Ectodermal cell (in vitro differentiated cells): ENCODE data around the gene PRRT3.
A peak's percentile ranks its signal among the peaks of the same experiment; 100 is the strongest.
"Not testable (repeated sequence)": the region's sequence is repeated elsewhere in the genome, so short reads cannot be mapped to it uniquely, and the experiment has no call there.

Experiments
- H3K27ac ChIP-seq: 2 replicates; pipeline ENCODE4 v1.7.0; 2013; ENCODE audit warnings: mild to moderate bottlenecking, low read depth, low read length; ENCODE audit not compliant: insufficient read depth, poor library complexity, severe bottlenecking
- H3K27me3 ChIP-seq: 2 replicates; pipeline ENCODE4 v1.7.0; 2013; ENCODE audit warnings: mild to moderate bottlenecking, low read length; ENCODE audit not compliant: insufficient read depth, control insufficient read depth, poor library complexity, severe bottlenecking
- H3K36me3 ChIP-seq: one replicate; pipeline ENCODE4 v1.7.0; 2013; ENCODE audit warnings: low read length; ENCODE audit not compliant: control insufficient read depth, insufficient read depth
- H3K4me1 ChIP-seq: one replicate; pipeline ENCODE4 v1.7.0; 2013; ENCODE audit warnings: low read length; ENCODE audit not compliant: control insufficient read depth, insufficient read depth
- H3K4me3 ChIP-seq: 2 replicates; pipeline ENCODE4 v1.7.0; 2013; ENCODE audit warnings: low read depth, low read length, control low read depth; ENCODE audit not compliant: insufficient read depth
- H3K9me3 ChIP-seq: 2 replicates; pipeline ENCODE4 v1.7.0; 2013; ENCODE audit warnings: mild to moderate bottlenecking, low read length, moderate library complexity; ENCODE audit not compliant: control insufficient read depth
- WGBS, 2 experiments: methylation state at CpG; one replicate each; pipeline ENCODE4 v1.1.7; 2013; ENCODE audit warnings: missing lambda C conversion rate in 2 of 2; 5-methylcytosine and 5-hydroxymethylcytosine counted together

The PRRT3 gene

GRCh38 chr3:9947025-9947995 lies 4.9 kb downstream of the PRRT3 start:
- Histone ChIP-seq H3K27ac (no peak overlapping the region), H3K27me3 (peaks cover 3% of the 10 kb centered on the region), H3K9me3 (no peaks in the 10 kb centered on the region), H3K36me3 (peaks cover 4% of the 10 kb centered on the region), H3K4me3 (peak overlapping the region; percentile 67), H3K4me1 (no peaks in the 10 kb centered on the region)
- 80% methylated on average over 85 to 86 of the region's 86 CpGs for WGBS, 2 experiments

GRCh38 chr3:9946112-9947024 lies 5.8 kb downstream of the PRRT3 start:
- Histone ChIP-seq H3K4me3 (peak overlapping the region; percentile 67), H3K4me1 (no peaks in the 10 kb centered on the region), H3K27me3 (peaks cover 3% of the 10 kb centered on the region), H3K9me3 (no peaks in the 10 kb centered on the region), H3K36me3 (peaks cover 4% of the 10 kb centered on the region), H3K27ac (peak overlapping the region; percentile 44)
- 10% methylated on average over 90 of the region's 90 CpGs for WGBS, 2 experiments

- H3K27me3 ChIP-seq, result peaks cover 3% of the 10 kb centered on the region
- peaks cover 4% of the 10 kb centered on the region for H3K36me3 ChIP-seq
- H3K27ac ChIP-seq, result no peak overlapping the region
- no peak overlapping the region for H3K4me3 ChIP-seq
- WGBS, 2 experiments, result 91 to 94% methylated on average over 10 of the region's 10 CpGs
- no peaks in the 10 kb centered on the region for H3K9me3 ChIP-seq
- no peaks in the 10 kb centered on the region for H3K4me1 ChIP-seq
Measured at GRCh38 chr3:9945358-9945757, 6.8 kb downstream of the PRRT3 start.

- Histone ChIP-seq H3K4me3 (no peak overlapping the region), H3K27ac (no peak overlapping the region), H3K27me3 (peaks cover 3% of the 10 kb centered on the region), H3K9me3 (no peaks in the 10 kb centered on the region), H3K36me3 (peaks cover 4% of the 10 kb centered on the region), H3K4me1 (no peaks in the 10 kb centered on the region)
- 95 to 97% methylated on average over 11 of the region's 11 CpGs for WGBS, 2 experiments
Measured at GRCh38 chr3:9944271-9944670, 7.9 kb downstream of the PRRT3 start.

- Histone ChIP-seq H3K4me1 (no peaks in the 10 kb centered on the region), H3K27me3 (peaks cover 3% of the 10 kb centered on the region), H3K4me3 (no peak overlapping the region), H3K27ac (no peak overlapping the region), H3K9me3 (no peaks in the 10 kb centered on the region), H3K36me3 (no peaks in the 10 kb centered on the region)
- 91% methylated on average over 11 of the region's 11 CpGs for WGBS, 2 experiments
Measured at GRCh38 chr3:9942934-9943690, 9.1 kb downstream of the PRRT3 start.

- H3K9me3 ChIP-seq, result no peaks in the 10 kb centered on the region
- H3K36me3 ChIP-seq, result peaks cover 4% of the 10 kb centered on the region
- H3K27ac ChIP-seq, result no peak overlapping the region
- H3K27me3 ChIP-seq, result peaks cover 3% of the 10 kb centered on the region
- WGBS, 2 experiments, result 84% methylated on average over 3 of the region's 4 CpGs
- H3K4me1 ChIP-seq, result no peaks in the 10 kb centered on the region
- H3K4me3 ChIP-seq, result no peak overlapping the region
Measured at GRCh38 chr3:9942164-9942563, 10.0 kb downstream of the PRRT3 start.

GRCh38 chr3:9940746-9941145 lies 11.5 kb downstream of the PRRT3 start:
- H3K9me3 ChIP-seq, result no peaks in the 10 kb centered on the region
- WGBS, 2 experiments, result 96 to 98% methylated on average over 10 of the region's 10 CpGs
- peaks cover 4% of the 10 kb centered on the region for H3K36me3 ChIP-seq
- no peaks in the 10 kb centered on the region for H3K27me3 ChIP-seq
- no peaks in the 10 kb centered on the region for H3K4me1 ChIP-seq
- no peak overlapping the region for H3K27ac ChIP-seq
- H3K4me3 ChIP-seq, result no peak overlapping the region

- H3K9me3 ChIP-seq, H3K27me3 ChIP-seq, H3K27ac ChIP-seq, H3K4me1 ChIP-seq, H3K4me3 ChIP-seq, H3K36me3 ChIP-seq: not testable (repeated sequence)
- 92 to 93% methylated on average over 24 to 30 of the region's 32 CpGs for WGBS, 2 experiments
Measured at GRCh38 chr3:9939906-9940305, 12.3 kb downstream of the PRRT3 start.

- Histone ChIP-seq H3K4me3 (no peak overlapping the region), H3K4me1 (peaks cover 7% of the 10 kb centered on the region), H3K9me3 (no peaks in the 10 kb centered on the region), H3K27ac (peak overlapping the region; percentile 60), H3K27me3 (no peaks in the 10 kb centered on the region), H3K36me3 (peaks cover 4% of the 10 kb centered on the region)
- WGBS, 2 experiments, result 88 to 94% methylated on average over 1 of the region's 2 CpGs
Measured at GRCh38 chr3:9938966-9939365, 13.2 kb downstream of the PRRT3 start.
